Upper lobe of left lung (tissue), 4 donors: Measurements from ENCODE around the gene GRID2IP.

Experiments used
- EP300 ChIP-seq, 4 donors: sonication (generic); formaldehyde crosslinking; IDR thresholded peaks; one replicate each; pipeline ENCODE4 v1.5.1; 2017; ENCODE audit warnings: antibody characterized with exemption in 4 of 4, control low read depth in 2 of 4
- POLR2A ChIP-seq, 4 donors: fragments of 450-650 bp; IDR thresholded peaks; one replicate each; pipeline ENCODE4 v1.5.1; 2016 to 2017; ENCODE audit warnings: antibody characterized with exemption in 4 of 4, mild to moderate bottlenecking in 2 of 4
- POLR2AphosphoS5 ChIP-seq, 2 donors: sonication (generic); formaldehyde crosslinking; IDR thresholded peaks; one replicate each; pipeline ENCODE4 v1.5.1; 2017; ENCODE audit warnings: antibody characterized with exemption in 2 of 2
- TF ChIP-seq, protein P1 (sequence below), 6 experiments: fragments of 450-650 bp in 4 of 6; fragments of 200-600 bp in 2 of 6; sonication (generic) in 2 of 6; IDR thresholded peaks; one replicate each; pipeline ENCODE4 v1.5.1; 2016 to 2019; ENCODE audit warnings: antibody characterized with exemption in 6 of 6

DNA sequence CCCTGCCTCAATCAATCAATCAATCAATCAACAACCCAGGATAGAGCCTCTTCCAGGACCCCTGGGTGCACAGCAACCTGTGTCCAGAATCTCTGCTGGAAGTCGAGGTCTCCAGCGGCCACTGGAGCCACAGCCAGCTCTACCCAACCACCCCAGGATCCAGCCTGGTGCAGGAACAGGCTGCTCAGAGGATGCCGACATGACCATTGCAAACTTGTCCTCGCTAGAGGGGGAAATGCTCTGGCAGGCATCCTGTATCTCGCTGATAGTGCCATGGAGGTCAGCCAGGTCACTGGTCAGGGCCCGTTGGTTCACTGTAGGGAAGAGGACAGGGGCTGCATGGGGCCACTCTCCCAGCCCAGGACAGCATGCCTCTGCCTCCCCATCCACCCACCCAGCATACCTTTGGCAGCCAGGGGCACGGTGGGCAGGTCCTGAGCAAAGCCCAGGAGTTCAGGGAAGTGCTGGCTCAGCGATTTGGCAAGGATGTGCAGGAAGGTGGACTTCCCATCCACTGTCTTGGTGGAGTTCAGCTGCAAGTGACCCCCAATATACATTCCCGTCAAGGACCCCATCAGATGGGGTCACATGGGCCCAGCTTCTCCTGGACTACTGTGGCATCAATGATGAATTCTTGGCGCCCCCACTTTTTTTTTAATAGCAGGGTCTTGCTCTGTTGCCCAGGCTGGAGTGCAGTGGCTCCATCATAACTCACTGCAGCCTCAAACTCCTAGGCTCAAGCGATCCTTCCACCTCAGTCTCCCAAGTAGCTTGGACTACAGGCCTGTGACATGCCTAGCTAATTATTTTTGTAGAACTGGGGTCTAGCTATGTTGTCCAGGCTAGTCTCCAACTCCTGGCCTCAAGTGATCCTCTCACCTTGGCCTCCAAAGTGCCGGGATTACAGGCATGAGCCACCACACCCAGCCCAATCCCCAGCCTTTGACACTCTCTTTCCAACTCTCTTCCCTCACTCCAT, 49.4 kb downstream of the GRID2IP start:
- TF ChIP-seq POLR2A (IDR thresholded peaks at IDR 0.05) (no peak), POLR2AphosphoS5 (IDR thresholded peaks at IDR 0.05) (no peak), EP300 (IDR thresholded peaks at IDR 0.05) (no peak)
- TF ChIP-seq, protein P1, sequence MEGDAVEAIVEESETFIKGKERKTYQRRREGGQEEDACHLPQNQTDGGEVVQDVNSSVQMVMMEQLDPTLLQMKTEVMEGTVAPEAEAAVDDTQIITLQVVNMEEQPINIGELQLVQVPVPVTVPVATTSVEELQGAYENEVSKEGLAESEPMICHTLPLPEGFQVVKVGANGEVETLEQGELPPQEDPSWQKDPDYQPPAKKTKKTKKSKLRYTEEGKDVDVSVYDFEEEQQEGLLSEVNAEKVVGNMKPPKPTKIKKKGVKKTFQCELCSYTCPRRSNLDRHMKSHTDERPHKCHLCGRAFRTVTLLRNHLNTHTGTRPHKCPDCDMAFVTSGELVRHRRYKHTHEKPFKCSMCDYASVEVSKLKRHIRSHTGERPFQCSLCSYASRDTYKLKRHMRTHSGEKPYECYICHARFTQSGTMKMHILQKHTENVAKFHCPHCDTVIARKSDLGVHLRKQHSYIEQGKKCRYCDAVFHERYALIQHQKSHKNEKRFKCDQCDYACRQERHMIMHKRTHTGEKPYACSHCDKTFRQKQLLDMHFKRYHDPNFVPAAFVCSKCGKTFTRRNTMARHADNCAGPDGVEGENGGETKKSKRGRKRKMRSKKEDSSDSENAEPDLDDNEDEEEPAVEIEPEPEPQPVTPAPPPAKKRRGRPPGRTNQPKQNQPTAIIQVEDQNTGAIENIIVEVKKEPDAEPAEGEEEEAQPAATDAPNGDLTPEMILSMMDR (IDR thresholded peaks at IDR 0.05): no peak
